ENCODE measurements around the gene MTHFD1L.

GRCh38 chr6:150994026-150994425 is 128.5 kb downstream of the MTHFD1L start:
- TF ChIP-seq, protein P1, sequence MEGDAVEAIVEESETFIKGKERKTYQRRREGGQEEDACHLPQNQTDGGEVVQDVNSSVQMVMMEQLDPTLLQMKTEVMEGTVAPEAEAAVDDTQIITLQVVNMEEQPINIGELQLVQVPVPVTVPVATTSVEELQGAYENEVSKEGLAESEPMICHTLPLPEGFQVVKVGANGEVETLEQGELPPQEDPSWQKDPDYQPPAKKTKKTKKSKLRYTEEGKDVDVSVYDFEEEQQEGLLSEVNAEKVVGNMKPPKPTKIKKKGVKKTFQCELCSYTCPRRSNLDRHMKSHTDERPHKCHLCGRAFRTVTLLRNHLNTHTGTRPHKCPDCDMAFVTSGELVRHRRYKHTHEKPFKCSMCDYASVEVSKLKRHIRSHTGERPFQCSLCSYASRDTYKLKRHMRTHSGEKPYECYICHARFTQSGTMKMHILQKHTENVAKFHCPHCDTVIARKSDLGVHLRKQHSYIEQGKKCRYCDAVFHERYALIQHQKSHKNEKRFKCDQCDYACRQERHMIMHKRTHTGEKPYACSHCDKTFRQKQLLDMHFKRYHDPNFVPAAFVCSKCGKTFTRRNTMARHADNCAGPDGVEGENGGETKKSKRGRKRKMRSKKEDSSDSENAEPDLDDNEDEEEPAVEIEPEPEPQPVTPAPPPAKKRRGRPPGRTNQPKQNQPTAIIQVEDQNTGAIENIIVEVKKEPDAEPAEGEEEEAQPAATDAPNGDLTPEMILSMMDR (IDR thresholded peaks at IDR 0.05; ENCODE audit: insufficient read depth, low read depth, low read length), result no peak
- no peak for TF ChIP-seq EZH2 (IDR thresholded peaks at IDR 0.05; ENCODE audit: insufficient read depth, low read length)

Data from astrocyte (in vitro differentiated cells and primary cell).